ENCODE data around the gene TRIO.

DNA sequence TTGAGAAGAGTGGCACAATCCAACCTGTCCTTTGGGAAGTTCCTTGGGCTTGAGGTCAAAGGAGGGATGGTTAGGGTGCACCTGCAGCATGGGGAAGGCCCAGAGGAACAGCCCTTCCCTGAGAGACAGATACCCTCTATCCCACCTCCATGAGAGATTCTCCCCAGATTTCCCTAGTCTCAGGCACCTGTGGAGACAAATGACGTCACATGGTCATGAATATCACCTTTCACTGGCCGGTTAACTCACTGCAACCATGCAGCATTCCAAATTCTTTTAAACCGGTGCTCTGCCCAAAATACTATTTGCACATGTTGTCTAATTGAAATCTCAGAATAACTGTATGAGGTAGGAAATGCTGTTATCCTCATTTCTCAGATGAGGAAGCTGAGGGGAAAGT is 15.6 kb upstream of the TRIO start:
- TF ChIP-seq, protein P1, sequence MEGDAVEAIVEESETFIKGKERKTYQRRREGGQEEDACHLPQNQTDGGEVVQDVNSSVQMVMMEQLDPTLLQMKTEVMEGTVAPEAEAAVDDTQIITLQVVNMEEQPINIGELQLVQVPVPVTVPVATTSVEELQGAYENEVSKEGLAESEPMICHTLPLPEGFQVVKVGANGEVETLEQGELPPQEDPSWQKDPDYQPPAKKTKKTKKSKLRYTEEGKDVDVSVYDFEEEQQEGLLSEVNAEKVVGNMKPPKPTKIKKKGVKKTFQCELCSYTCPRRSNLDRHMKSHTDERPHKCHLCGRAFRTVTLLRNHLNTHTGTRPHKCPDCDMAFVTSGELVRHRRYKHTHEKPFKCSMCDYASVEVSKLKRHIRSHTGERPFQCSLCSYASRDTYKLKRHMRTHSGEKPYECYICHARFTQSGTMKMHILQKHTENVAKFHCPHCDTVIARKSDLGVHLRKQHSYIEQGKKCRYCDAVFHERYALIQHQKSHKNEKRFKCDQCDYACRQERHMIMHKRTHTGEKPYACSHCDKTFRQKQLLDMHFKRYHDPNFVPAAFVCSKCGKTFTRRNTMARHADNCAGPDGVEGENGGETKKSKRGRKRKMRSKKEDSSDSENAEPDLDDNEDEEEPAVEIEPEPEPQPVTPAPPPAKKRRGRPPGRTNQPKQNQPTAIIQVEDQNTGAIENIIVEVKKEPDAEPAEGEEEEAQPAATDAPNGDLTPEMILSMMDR (IDR thresholded peaks at IDR 0.05), result no peak
- TF ChIP-seq POLR2A (IDR thresholded peaks at IDR 0.05; ENCODE audit: low read depth), result no peak
- TF ChIP-seq EP300 (IDR thresholded peaks at IDR 0.05), result no peak
- no peak for TF ChIP-seq POLR2AphosphoS5 (IDR thresholded peaks at IDR 0.05)
